ENCODE data around the gene MOB3B.
A peak's percentile ranks its signal among the peaks of the same experiment; 100 is the strongest.

Gene MOB3B

GRCh38 chr9:27356446-27356845, 173.2 kb downstream of the MOB3B start:
- DNase-seq, result no peak
- in situ Hi-C loops (cut with MboI; ENCODE audit: low pct_unique_long_range_greater_than_20kb, low sequenced_read_pairs), result no loop called here

- DNase-seq, result no peak
- in situ Hi-C loops (cut with MboI; ENCODE audit: low pct_unique_long_range_greater_than_20kb, low sequenced_read_pairs), result no loop called here
These were observed 174.4 kb downstream of the MOB3B start for GRCh38 chr9:27355166-27355565.

GRCh38 chr9:27353474-27354229, 176.0 kb downstream of the MOB3B start:
- in situ Hi-C loops (cut with MboI; ENCODE audit: low pct_unique_long_range_greater_than_20kb, low sequenced_read_pairs), result no loop called here
- no peak for DNase-seq

- DNase-seq, result no peak
- in situ Hi-C loops (cut with MboI; ENCODE audit: low pct_unique_long_range_greater_than_20kb, low sequenced_read_pairs), result no loop called here
These were observed 176.5 kb downstream of the MOB3B start for GRCh38 chr9:27353166-27353473.

GRCh38 chr9:27352457-27353165, 177.0 kb downstream of the MOB3B start:
- in situ Hi-C loops (cut with MboI; ENCODE audit: low pct_unique_long_range_greater_than_20kb, low sequenced_read_pairs), result no loop called here
- DNase-seq, result peak; percentile 59

- in situ Hi-C loops (cut with MboI; ENCODE audit: low pct_unique_long_range_greater_than_20kb, low sequenced_read_pairs), result no loop called here
- no peak for DNase-seq
These were observed 178.2 kb downstream of the MOB3B start for GRCh38 chr9:27351438-27351837.

- in situ Hi-C loops (cut with MboI; ENCODE audit: low pct_unique_long_range_greater_than_20kb, low sequenced_read_pairs), result no loop called here
- DNase-seq, result no peak
These were observed 179.1 kb downstream of the MOB3B start for GRCh38 chr9:27350382-27350976.

GRCh38 chr9:27349698-27350080, 179.9 kb downstream of the MOB3B start:
- in situ Hi-C loops (cut with MboI; ENCODE audit: low pct_unique_long_range_greater_than_20kb, low sequenced_read_pairs), result no loop called here
- DNase-seq, result no peak

- in situ Hi-C loops (cut with MboI; ENCODE audit: low pct_unique_long_range_greater_than_20kb, low sequenced_read_pairs), result no loop called here
- DNase-seq, result no peak
These were observed 180.6 kb downstream of the MOB3B start for GRCh38 chr9:27348785-27349697.

- in situ Hi-C loops (cut with MboI; ENCODE audit: low pct_unique_long_range_greater_than_20kb, low sequenced_read_pairs), result no loop called here
- peak; percentile 61 for DNase-seq
These were observed 181.7 kb downstream of the MOB3B start for GRCh38 chr9:27347889-27348288.

- in situ Hi-C loops (cut with MboI; ENCODE audit: low pct_unique_long_range_greater_than_20kb, low sequenced_read_pairs), result no loop called here
- DNase-seq, result no peak
These were observed 184.8 kb downstream of the MOB3B start for GRCh38 chr9:27344776-27345175.

- no peak for DNase-seq
- in situ Hi-C loops (cut with MboI; ENCODE audit: low pct_unique_long_range_greater_than_20kb, low sequenced_read_pairs), result no loop called here
These were observed 187.9 kb downstream of the MOB3B start for GRCh38 chr9:27341545-27342294.

- DNase-seq, result no peak
- in situ Hi-C loops (cut with MboI; ENCODE audit: low pct_unique_long_range_greater_than_20kb, low sequenced_read_pairs), result no loop called here
These were observed 188.6 kb downstream of the MOB3B start for GRCh38 chr9:27340961-27341511.

GRCh38 chr9:27340285-27340674, 189.3 kb downstream of the MOB3B start:
- in situ Hi-C loops (cut with MboI; ENCODE audit: low pct_unique_long_range_greater_than_20kb, low sequenced_read_pairs), result no loop called here
- DNase-seq, result no peak

GRCh38 chr9:27339661-27340284, 189.8 kb downstream of the MOB3B start:
- DNase-seq, result no peak
- in situ Hi-C loops (cut with MboI; ENCODE audit: low pct_unique_long_range_greater_than_20kb, low sequenced_read_pairs), result loop anchor here (10.0 kb wide), 1 partner anchor 185 kb away; the partner anchor contains the start of genes IFNK and MOB3B

GRCh38 chr9:27338527-27338903, 191.1 kb downstream of the MOB3B start:
- no peak for DNase-seq
- in situ Hi-C loops (cut with MboI; ENCODE audit: low pct_unique_long_range_greater_than_20kb, low sequenced_read_pairs), result loop anchor here (10.0 kb wide), 1 partner anchor 186 kb away; the partner anchor contains the start of genes IFNK and MOB3B

- peak; percentile 51 for DNase-seq
- in situ Hi-C loops (cut with MboI; ENCODE audit: low pct_unique_long_range_greater_than_20kb, low sequenced_read_pairs), result loop anchor here (10.0 kb wide), 1 partner anchor 187 kb away; the partner anchor contains the start of genes IFNK and MOB3B
These were observed 191.6 kb downstream of the MOB3B start for GRCh38 chr9:27337833-27338526.

All from KBM-7 (cell line).